Osteocyte (in vitro differentiated cells): ENCODE results near the gene SLC16A11. TPM values are rescaled to one million over a fixed set of nuclear protein-coding genes. Genes with fewer than 3 reads are reported as not detected.

Experiments used
- DNase-seq: peaks from one replicate; pipeline ENCODE4 v3.0.0; 2021; ENCODE audit warnings: mixed read lengths; ENCODE audit not compliant: unreplicated experiment; ENCODE audit errors: extremely low spot score
- H3K27ac Mint-ChIP-seq: one replicate; pipeline ENCODE4 v1.8.0; 2021; ENCODE audit warnings: mild to moderate bottlenecking, mixed read lengths; ENCODE audit not compliant: unreplicated experiment
- H3K27me3 Mint-ChIP-seq: one replicate; pipeline ENCODE4 v1.8.0; 2021; ENCODE audit warnings: mixed read lengths; ENCODE audit not compliant: unreplicated experiment
- H3K36me3 Mint-ChIP-seq: one replicate; pipeline ENCODE4 v1.8.0; 2021; ENCODE audit warnings: mixed read lengths; ENCODE audit not compliant: unreplicated experiment
- H3K4me1 Mint-ChIP-seq: one replicate; pipeline ENCODE4 v1.8.0; 2021; ENCODE audit warnings: mixed read lengths; ENCODE audit not compliant: unreplicated experiment
- H3K4me3 Mint-ChIP-seq: one replicate; pipeline ENCODE4 v1.8.0; 2021; ENCODE audit warnings: mild to moderate bottlenecking, moderate library complexity, mixed read lengths; ENCODE audit not compliant: unreplicated experiment
- H3K9me3 Mint-ChIP-seq: one replicate; pipeline ENCODE4 v1.8.0; 2021; ENCODE audit warnings: mixed read lengths; ENCODE audit not compliant: unreplicated experiment
- CTCF ChIP-seq: fragments of 200-600 bp; sonication (generic); IDR thresholded peaks from 2 replicates; pipeline ENCODE4 v1.5.0; 2021; ENCODE audit warnings: antibody characterized with exemption, mild to moderate bottlenecking, moderate library complexity
- total RNA-seq: library from RNA; stranded (reverse); gene quantifications from 2 replicates; pipeline ENCODE4 v1.2.1, GENCODE V29; 2021

Gene SLC16A11
- total RNA-seq, 1 donor from 2014 or later, result 0.75 TPM

GRCh38 chr17:7045492-7046126 lies 1.7 kb upstream of the SLC16A11 start:
- no peaks in the 10 kb centered on the region for H3K9me3 Mint-ChIP-seq
- TF ChIP-seq CTCF, result peak; percentile 87
- H3K27ac Mint-ChIP-seq, result no peak overlapping the region
- peaks cover 28% of the 10 kb centered on the region for H3K4me1 Mint-ChIP-seq
- peaks cover 24% of the 10 kb centered on the region for H3K27me3 Mint-ChIP-seq
- DNase-seq, result no peak
- no peaks in the 10 kb centered on the region for H3K36me3 Mint-ChIP-seq
- H3K4me3 Mint-ChIP-seq, result no peak overlapping the region

DNA sequence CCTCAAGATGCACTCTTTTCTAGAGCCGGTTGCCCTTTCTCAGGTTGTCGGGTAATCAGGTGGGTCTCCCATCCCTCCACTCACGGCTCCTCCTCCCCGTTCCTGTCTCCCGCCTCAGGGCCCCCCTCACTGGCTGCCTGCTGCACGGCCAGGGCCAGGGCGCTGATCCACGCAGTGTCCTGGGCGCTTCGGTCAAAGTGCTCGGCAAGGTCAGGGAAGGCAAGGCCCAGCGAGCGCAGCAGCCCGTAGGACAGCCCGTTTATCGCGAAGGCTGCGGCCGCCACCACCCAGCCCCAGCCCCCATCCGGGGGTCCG lies 753 bp downstream of the SLC16A11 start:
- no peaks in the 10 kb centered on the region for H3K36me3 Mint-ChIP-seq
- no peak for TF ChIP-seq CTCF
- H3K27me3 Mint-ChIP-seq, result peaks cover 24% of the 10 kb centered on the region
- no peak for DNase-seq
- no peaks in the 10 kb centered on the region for H3K9me3 Mint-ChIP-seq
- H3K27ac Mint-ChIP-seq, result no peak overlapping the region
- H3K4me3 Mint-ChIP-seq, result peak overlapping the region; percentile 40
- peaks cover 25% of the 10 kb centered on the region for H3K4me1 Mint-ChIP-seq

- no peak overlapping the region for H3K27ac Mint-ChIP-seq
- peaks cover 25% of the 10 kb centered on the region for H3K4me1 Mint-ChIP-seq
- no peaks in the 10 kb centered on the region for H3K9me3 Mint-ChIP-seq
- DNase-seq, result no peak
- peak overlapping the region; percentile 52 for H3K4me3 Mint-ChIP-seq
- peaks cover 23% of the 10 kb centered on the region for H3K27me3 Mint-ChIP-seq
- no peaks in the 10 kb centered on the region for H3K36me3 Mint-ChIP-seq
- no peak for TF ChIP-seq CTCF
Observed at GRCh38 chr17:7042501-7043181, 1.3 kb downstream of the SLC16A11 start.

GRCh38 chr17:7041607-7042500 lies 2.0 kb downstream of the SLC16A11 start:
- no peak for DNase-seq
- H3K4me3 Mint-ChIP-seq, result peak overlapping the region; percentile 52
- TF ChIP-seq CTCF, result no peak
- peaks cover 16% of the 10 kb centered on the region for H3K27me3 Mint-ChIP-seq
- no peak overlapping the region for H3K27ac Mint-ChIP-seq
- peaks cover 25% of the 10 kb centered on the region for H3K4me1 Mint-ChIP-seq
- no peaks in the 10 kb centered on the region for H3K36me3 Mint-ChIP-seq
- H3K9me3 Mint-ChIP-seq, result no peaks in the 10 kb centered on the region

DNA sequence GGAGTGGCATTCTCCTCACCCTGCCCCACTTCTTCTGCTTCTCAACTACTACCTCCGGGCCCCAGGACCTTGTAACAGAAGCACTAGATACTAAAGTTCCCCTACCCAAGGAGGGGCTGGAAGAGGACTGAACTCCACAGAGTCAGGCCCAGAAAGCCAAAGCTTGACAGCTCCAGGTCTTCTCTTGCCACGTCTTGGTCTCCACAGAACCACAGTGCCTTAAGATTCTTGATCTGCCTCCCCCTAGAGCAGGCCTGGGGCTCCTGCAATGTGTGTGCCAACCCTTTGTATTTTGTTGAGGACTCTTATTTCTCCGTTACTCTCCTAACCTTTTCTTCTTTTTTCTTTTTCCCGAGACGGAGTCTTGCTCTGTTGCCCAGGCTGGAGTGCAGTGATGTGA lies 4.1 kb downstream of the SLC16A11 start:
- TF ChIP-seq CTCF, result no peak
- Mint-ChIP-seq H3K27me3 (peaks cover 8% of the 10 kb centered on the region), H3K36me3 (no peaks in the 10 kb centered on the region), H3K27ac (no peak overlapping the region), H3K4me3 (no peak overlapping the region), H3K4me1 (peaks cover 35% of the 10 kb centered on the region), H3K9me3 (no peaks in the 10 kb centered on the region)
- DNase-seq, result no peak
